ENCODE measurements around the gene LMOD1. TPM values are rescaled to one million over a fixed set of nuclear protein-coding genes. Genes with fewer than 3 reads are reported as not detected.

LMOD1 gene
- 0.02 TPM for total RNA-seq (2013)
- polyA plus RNA-seq, result not detected
- not detected in 2 replicates for polyA minus RNA-seq
- 0 to 0.92 (median 0) reads per million in 11 experiments for total RNA-seq

- Histone ChIP-seq H3K4me1 (ENCODE audit: control insufficient read depth in 1 of 2, insufficient read depth in 2 of 2, low read length in 2 of 2) (peaks cover 0 to 9% of the 10 kb centered on the region in 2 donors), H4K20me1 (ENCODE audit: insufficient read depth, low read length) (no peaks in the 10 kb centered on the region), H3K9me3 (replicated peaks in 1 of 2; ENCODE audit: control insufficient read depth in 1 of 2, insufficient read depth in 1 of 2, low read length in 2 of 2) (peaks cover 0 to 8% of the 10 kb centered on the region in 2 donors), H2AFZ (ENCODE audit: insufficient read depth, low read depth, low read length, poor library complexity, severe bottlenecking) (peak within 1 kb of the TSS; percentile 73), H3K4me3 (replicated peaks in 1 of 3; ENCODE audit: low read depth in 2 of 3, low read length in 3 of 3) (peak within 1 kb of the TSS in 1 of 3 experiments; percentile 22), H3K4me2 (replicated peaks; ENCODE audit: extremely low read depth, low read length, poor library complexity, severe bottlenecking) (peak within 1 kb of the TSS; percentile 46), H3K27me3 (ENCODE audit: control insufficient read depth in 2 of 2, insufficient read depth in 2 of 2, low read length in 2 of 2) (peaks cover 33 to 45% of the 10 kb centered on the region in 2 donors), H3K79me2 (ENCODE audit: insufficient read depth, low read length) (no peaks in the 10 kb centered on the region), H3K27ac (ENCODE audit: low read depth in 1 of 2, low read length in 2 of 2) (no peak within 1 kb of the TSS), H3K36me3 (replicated peaks in 1 of 2; ENCODE audit: control insufficient read depth in 1 of 2, insufficient read depth in 2 of 2, low read length in 2 of 2) (no peaks in the 10 kb centered on the region), H3K9ac (ENCODE audit: insufficient read depth, low read length, poor library complexity, severe bottlenecking) (peak within 1 kb of the TSS; percentile 1)
- DNase-seq, result no peak
- Mint-ChIP-seq H3K36me3 (no peaks in the 10 kb centered on the region), H3K27ac (peak within 1 kb of the TSS in 1 of 7 donors; percentile 22), H3K9me3 (peaks cover 0 to 14% (median 2%) of the 10 kb centered on the region in 7 donors), H3K4me3 (peak within 1 kb of the TSS; percentile 71 to 89), H3K4me1 (peaks cover 14% of the 10 kb centered on the region), H3K27me3 (ENCODE audit: low read depth in 3 of 3) (peaks cover 40 to 48% (median 46%) of the 10 kb centered on the region in 3 donors)
- TF ChIP-seq CTCF (IDR thresholded peaks at IDR 0.05), result no peak
- intact Hi-C loops (cut with micrococcal nuclease), result no loop called here
- 6% methylated on average over 19 of the region's 28 CpGs for WGBS (ENCODE audit: insufficient coverage)
Observed at GRCh38 chr1:201946224-201946908, at the start of gene LMOD1. Gene LMOD1 (minus strand): TSS chr1:201946548. CDS start chr1:201946340, 208 bp downstream.

GRCh38 chr1:201990427-201990826 is 44.1 kb upstream of the LMOD1 start:
- Histone ChIP-seq H3K79me2 (ENCODE audit: insufficient read depth, low read length) (peaks cover 39% of the 10 kb centered on the region), H4K20me1 (ENCODE audit: insufficient read depth, low read length) (peaks cover 95% of the 10 kb centered on the region), H3K36me3 (replicated peaks in 1 of 2; ENCODE audit: control insufficient read depth in 1 of 2, insufficient read depth in 2 of 2, low read length in 2 of 2) (peaks cover 71 to 92% of the 10 kb centered on the region in 2 donors), H3K4me3 (replicated peaks in 1 of 3; ENCODE audit: low read depth in 2 of 3, low read length in 3 of 3) (no peak overlapping the region), H3K27me3 (ENCODE audit: control insufficient read depth in 2 of 2, insufficient read depth in 2 of 2, low read length in 2 of 2) (no peaks in the 10 kb centered on the region), H2AFZ (ENCODE audit: insufficient read depth, low read depth, low read length, poor library complexity, severe bottlenecking) (no peak overlapping the region), H3K4me2 (replicated peaks; ENCODE audit: extremely low read depth, low read length, poor library complexity, severe bottlenecking) (no peak overlapping the region), H3K9ac (ENCODE audit: insufficient read depth, low read length, poor library complexity, severe bottlenecking) (no peak overlapping the region), H3K27ac (ENCODE audit: low read depth in 1 of 2, low read length in 2 of 2) (no peak overlapping the region), H3K4me1 (ENCODE audit: control insufficient read depth in 1 of 2, insufficient read depth in 2 of 2, low read length in 2 of 2) (no peaks in the 10 kb centered on the region), H3K9me3 (replicated peaks in 1 of 2; ENCODE audit: control insufficient read depth in 1 of 2, insufficient read depth in 1 of 2, low read length in 2 of 2) (no peaks in the 10 kb centered on the region)
- Mint-ChIP-seq H3K9me3 (no peaks in the 10 kb centered on the region), H3K27ac (no peak overlapping the region), H3K4me1 (peaks cover 3% of the 10 kb centered on the region), H3K36me3 (peaks cover 75 to 92% of the 10 kb centered on the region in 2 donors), H3K4me3 (no peak overlapping the region), H3K27me3 (ENCODE audit: low read depth in 3 of 3) (peaks cover 0 to 2% (median 1%) of the 10 kb centered on the region in 3 donors)
- DNase-seq, result no peak
- TF ChIP-seq CTCF (IDR thresholded peaks at IDR 0.05), result no peak
- intact Hi-C loops (cut with micrococcal nuclease), result no loop called here
- 100% methylated on average over 2 of the region's 6 CpGs for WGBS (ENCODE audit: insufficient coverage)

All from CD14-positive monocyte (primary cell).